ENCODE data around the gene AGXT2.

- TF ChIP-seq CTCF (IDR thresholded peaks at IDR 0.05; ENCODE audit: extremely low read depth in 1 of 2, insufficient read depth in 1 of 2, low read depth in 1 of 2, low read length in 2 of 2) (no peak), MAX (IDR thresholded peaks at IDR 0.05; ENCODE audit: insufficient read depth, insufficient read length) (no peak), POLR2A (IDR thresholded peaks at IDR 0.05; ENCODE audit: low read depth, low read length) (no peak), EZH2 (IDR thresholded peaks at IDR 0.05; ENCODE audit: borderline replicate concordance, low read depth, low read length, severe bottlenecking) (no peak), POLR2AphosphoS5 (IDR thresholded peaks at IDR 0.05; ENCODE audit: insufficient read depth, low read depth, low read length) (no peak), JUN (IDR thresholded peaks at IDR 0.05; ENCODE audit: borderline replicate concordance, insufficient read depth, insufficient read length, low read depth) (no peak), FOS (IDR thresholded peaks at IDR 0.05; ENCODE audit: borderline replicate concordance, insufficient read depth, low read length) (no peak), GATA2 (IDR thresholded peaks at IDR 0.05; ENCODE audit: insufficient read depth, insufficient read length, low read depth, low read length) (no peak)
These were observed 18.4 kb downstream of the AGXT2 start for GRCh38 chr5:35029333-35029732.

Measured in endothelial cell of umbilical vein (primary cell).